ENCODE measurements around the gene AKAP9.
"Not testable (repeated sequence)": the region's sequence is repeated elsewhere in the genome, so short reads cannot be mapped to it uniquely, and the experiment has no call there.

Gene AKAP9

GRCh38 chr7:92051655-92052054 is 111.0 kb downstream of the AKAP9 start:
- no peak for DNase-seq

GRCh38 chr7:92052159-92052558 is 111.5 kb downstream of the AKAP9 start:
- DNase-seq: no peak
- no peak for TF ChIP-seq POLR2A (IDR thresholded peaks at IDR 0.05; ENCODE audit: low read length)
- TF ChIP-seq GATA1 (IDR thresholded peaks at IDR 0.05; ENCODE audit: low read depth, low read length): no peak

More at GRCh38 chr7:92051655-92052054, 111.0 kb downstream of the AKAP9 start:
- TF ChIP-seq GATA1 (IDR thresholded peaks at IDR 0.05; ENCODE audit: low read depth, low read length) (no peak), POLR2A (IDR thresholded peaks at IDR 0.05; ENCODE audit: low read length) (no peak)

GRCh38 chr7:92052684-92053083 is 112.0 kb downstream of the AKAP9 start:
- no peak for DNase-seq
- no peak for TF ChIP-seq GATA1 (IDR thresholded peaks at IDR 0.05; ENCODE audit: low read depth, low read length)
- TF ChIP-seq POLR2A (IDR thresholded peaks at IDR 0.05; ENCODE audit: low read length): no peak

- TF ChIP-seq GATA1 (IDR thresholded peaks at IDR 0.05; ENCODE audit: low read depth, low read length) (no peak), POLR2A (IDR thresholded peaks at IDR 0.05; ENCODE audit: low read length) (no peak)
- DNase-seq: no peak
These were observed 112.7 kb downstream of the AKAP9 start for GRCh38 chr7:92053312-92053711.

- TF ChIP-seq GATA1 (IDR thresholded peaks at IDR 0.05; ENCODE audit: low read depth, low read length) (no peak), POLR2A (IDR thresholded peaks at IDR 0.05; ENCODE audit: low read length) (no peak)
- no peak for DNase-seq
These were observed 115.6 kb downstream of the AKAP9 start for GRCh38 chr7:92056286-92056685.

- TF ChIP-seq POLR2A (IDR thresholded peaks at IDR 0.05; ENCODE audit: low read length) (no peak), GATA1 (IDR thresholded peaks at IDR 0.05; ENCODE audit: low read depth, low read length) (no peak)
- no peak for DNase-seq
These were observed 116.7 kb downstream of the AKAP9 start for GRCh38 chr7:92057375-92057774.

- DNase-seq: no peak
- TF ChIP-seq POLR2A (IDR thresholded peaks at IDR 0.05; ENCODE audit: low read length): no peak
- TF ChIP-seq GATA1 (IDR thresholded peaks at IDR 0.05; ENCODE audit: low read depth, low read length): no peak
These were observed 117.4 kb downstream of the AKAP9 start for GRCh38 chr7:92058040-92058439.

GRCh38 chr7:92058899-92059298 is 118.2 kb downstream of the AKAP9 start:
- no peak for TF ChIP-seq POLR2A (IDR thresholded peaks at IDR 0.05; ENCODE audit: low read length)
- no peak for TF ChIP-seq GATA1 (IDR thresholded peaks at IDR 0.05; ENCODE audit: low read depth, low read length)
- DNase-seq: no peak

- TF ChIP-seq POLR2A (IDR thresholded peaks at IDR 0.05; ENCODE audit: low read length) (no peak), GATA1 (IDR thresholded peaks at IDR 0.05; ENCODE audit: low read depth, low read length) (no peak)
- no peak for DNase-seq
These were observed 120.5 kb downstream of the AKAP9 start for GRCh38 chr7:92061154-92061553.

- DNase-seq: no peak
- no peak for TF ChIP-seq GATA1 (IDR thresholded peaks at IDR 0.05; ENCODE audit: low read depth, low read length)
- no peak for TF ChIP-seq POLR2A (IDR thresholded peaks at IDR 0.05; ENCODE audit: low read length)
These were observed 123.9 kb downstream of the AKAP9 start for GRCh38 chr7:92064438-92065029.

GRCh38 chr7:92071032-92071431 is 130.4 kb downstream of the AKAP9 start:
- TF ChIP-seq POLR2A (IDR thresholded peaks at IDR 0.05; ENCODE audit: low read length) (no peak), GATA1 (IDR thresholded peaks at IDR 0.05; ENCODE audit: low read depth, low read length) (no peak)

GRCh38 chr7:92072121-92072520 is 131.5 kb downstream of the AKAP9 start:
- no peak for TF ChIP-seq POLR2A (IDR thresholded peaks at IDR 0.05; ENCODE audit: low read length)
- DNase-seq: peak; percentile 26 to 59

More at GRCh38 chr7:92071032-92071431, 130.4 kb downstream of the AKAP9 start:
- DNase-seq: no peak

GRCh38 chr7:92072708-92073107 is 132.0 kb downstream of the AKAP9 start:
- no peak for DNase-seq
- no peak for TF ChIP-seq POLR2A (IDR thresholded peaks at IDR 0.05; ENCODE audit: low read length)
- no peak for TF ChIP-seq GATA1 (IDR thresholded peaks at IDR 0.05; ENCODE audit: low read depth, low read length)

- no peak for TF ChIP-seq GATA1 (IDR thresholded peaks at IDR 0.05; ENCODE audit: low read depth, low read length)
- no peak for TF ChIP-seq POLR2A (IDR thresholded peaks at IDR 0.05; ENCODE audit: low read length)
- DNase-seq: peak; percentile 9 to 27
These were observed 134.9 kb downstream of the AKAP9 start for GRCh38 chr7:92075455-92076158.

- DNase-seq: no peak
These were observed 135.8 kb downstream of the AKAP9 start for GRCh38 chr7:92076509-92076908.

GRCh38 chr7:92083922-92084321 is 143.3 kb downstream of the AKAP9 start:
- not testable (repeated sequence) for DNase-seq

More at GRCh38 chr7:92076509-92076908, 135.8 kb downstream of the AKAP9 start:
- TF ChIP-seq POLR2A (IDR thresholded peaks at IDR 0.05; ENCODE audit: low read length): no peak
- no peak for TF ChIP-seq GATA1 (IDR thresholded peaks at IDR 0.05; ENCODE audit: low read depth, low read length)

Measured in erythroblast (primary cell).